Natural killer cell treated with Interleukin-12 subunit alpha and Interleukin-12 subunit beta and Interleukin-15 and Interleukin-18, amount 100 ng/mL, for 72 hours (primary cell): ENCODE results near the gene CDH13. TPM values are rescaled to one million over a fixed set of nuclear protein-coding genes. Genes with fewer than 3 reads are reported as not detected.

Source experiments
- ATAC-seq, 2 donors: fragments of 150-1000 bp; cut with Tn5 transposase in 1 of 2; sonication (Bioruptor Pico), chemical (Tn5 transposase) in 1 of 2; 2 replicates each; pipeline ENCODE4 v1.10.0; 2021
- DNase-seq: peaks from one replicate; pipeline ENCODE4 v3.0.0; 2022; ENCODE audit warnings: low spot score
- H3K27ac Mint-ChIP-seq, 2 donors: 1 replicate in 1 of 2; 2 replicates in 1 of 2; pipeline ENCODE4 v1.8.0; 2022; ENCODE audit warnings: mixed read lengths in 2 of 2, mild to moderate bottlenecking in 1 of 2, moderate library complexity in 1 of 2
- H3K27me3 Mint-ChIP-seq, 2 donors: 1 replicate in 1 of 2; 2 replicates in 1 of 2; pipeline ENCODE4 v1.8.0; 2022; ENCODE audit warnings: mixed read lengths in 2 of 2
- H3K36me3 Mint-ChIP-seq: one replicate; pipeline ENCODE4 v1.8.0; 2022; ENCODE audit warnings: mixed read lengths
- H3K4me1 Mint-ChIP-seq, 2 donors: 1 replicate in 1 of 2; 2 replicates in 1 of 2; pipeline ENCODE4 v1.8.0; 2022; ENCODE audit warnings: low read depth in 2 of 2, mixed read lengths in 2 of 2, mild to moderate bottlenecking in 1 of 2
- H3K4me3 Mint-ChIP-seq: one replicate; pipeline ENCODE4 v1.8.0; 2022; ENCODE audit warnings: mixed read lengths
- H3K9me3 Mint-ChIP-seq: 2 replicates; pipeline ENCODE4 v1.8.0; 2022; ENCODE audit warnings: mixed read lengths
- total RNA-seq, 2 donors: library from RNA; stranded (reverse); gene quantifications; one replicate each; pipeline ENCODE4 v1.2.3, GENCODE V29; 2022

The CDH13 gene
- total RNA-seq, 2 donors from 2014 or later, result not detected

GRCh38 chr16:83494459-83494858 is 867.7 kb downstream of the CDH13 start:
- Mint-ChIP-seq H3K4me3 (no peak overlapping the region), H3K36me3 (no peaks in the 10 kb centered on the region), H3K27me3 (peaks cover 2 to 23% of the 10 kb centered on the region in 2 donors), H3K9me3 (no peaks in the 10 kb centered on the region), H3K4me1 (no peaks in the 10 kb centered on the region), H3K27ac (no peak overlapping the region)
- DNase-seq, result no peak
- no peak for ATAC-seq

GRCh38 chr16:83501481-83501880 is 874.7 kb downstream of the CDH13 start:
- no peaks in the 10 kb centered on the region for H3K9me3 Mint-ChIP-seq
- no peaks in the 10 kb centered on the region for H3K4me1 Mint-ChIP-seq
- no peaks in the 10 kb centered on the region for H3K36me3 Mint-ChIP-seq
- no peak for ATAC-seq
- H3K27me3 Mint-ChIP-seq, result peaks cover 0 to 6% of the 10 kb centered on the region in 2 donors
- H3K4me3 Mint-ChIP-seq, result no peak overlapping the region
- no peak for DNase-seq
- no peak overlapping the region for H3K27ac Mint-ChIP-seq

GRCh38 chr16:83508295-83508694 is 881.5 kb downstream of the CDH13 start:
- Mint-ChIP-seq H3K4me3 (no peak overlapping the region), H3K36me3 (no peaks in the 10 kb centered on the region), H3K4me1 (no peaks in the 10 kb centered on the region), H3K27me3 (peaks cover 3 to 10% of the 10 kb centered on the region in 2 donors), H3K27ac (no peak overlapping the region), H3K9me3 (no peaks in the 10 kb centered on the region)
- no peak for DNase-seq
- no peak for ATAC-seq

GRCh38 chr16:83509316-83509715 is 882.5 kb downstream of the CDH13 start:
- no peak for DNase-seq
- Mint-ChIP-seq H3K4me3 (no peak overlapping the region), H3K4me1 (no peaks in the 10 kb centered on the region), H3K27me3 (peaks cover 3 to 10% of the 10 kb centered on the region in 2 donors), H3K27ac (no peak overlapping the region), H3K9me3 (no peaks in the 10 kb centered on the region), H3K36me3 (no peaks in the 10 kb centered on the region)
- no peak for ATAC-seq

GRCh38 chr16:83510906-83511305 is 884.1 kb downstream of the CDH13 start:
- ATAC-seq, result no peak
- no peaks in the 10 kb centered on the region for H3K9me3 Mint-ChIP-seq
- H3K36me3 Mint-ChIP-seq, result no peaks in the 10 kb centered on the region
- no peaks in the 10 kb centered on the region for H3K4me1 Mint-ChIP-seq
- no peak overlapping the region for H3K4me3 Mint-ChIP-seq
- no peak for DNase-seq
- no peak overlapping the region for H3K27ac Mint-ChIP-seq
- peaks cover 3 to 10% of the 10 kb centered on the region in 2 donors for H3K27me3 Mint-ChIP-seq

GRCh38 chr16:83513008-83513755 is 886.4 kb downstream of the CDH13 start:
- no peaks in the 10 kb centered on the region for H3K36me3 Mint-ChIP-seq
- no peak for DNase-seq
- H3K27ac Mint-ChIP-seq, result no peak overlapping the region
- peaks cover 7 to 21% of the 10 kb centered on the region in 2 donors for H3K27me3 Mint-ChIP-seq
- no peaks in the 10 kb centered on the region for H3K4me1 Mint-ChIP-seq
- no peaks in the 10 kb centered on the region for H3K9me3 Mint-ChIP-seq
- no peak for ATAC-seq
- no peak overlapping the region for H3K4me3 Mint-ChIP-seq

GRCh38 chr16:83515395-83515794 is 888.6 kb downstream of the CDH13 start:
- ATAC-seq (no peak), DNase-seq (no peak)
- H3K27ac Mint-ChIP-seq, result no peak overlapping the region
- no peaks in the 10 kb centered on the region for H3K36me3 Mint-ChIP-seq
- no peaks in the 10 kb centered on the region for H3K4me1 Mint-ChIP-seq
- peaks cover 7 to 11% of the 10 kb centered on the region in 2 donors for H3K27me3 Mint-ChIP-seq
- no peak overlapping the region for H3K4me3 Mint-ChIP-seq
- H3K9me3 Mint-ChIP-seq, result no peaks in the 10 kb centered on the region

GRCh38 chr16:83516931-83517330 is 890.2 kb downstream of the CDH13 start:
- no peaks in the 10 kb centered on the region for H3K36me3 Mint-ChIP-seq
- H3K4me1 Mint-ChIP-seq, result no peaks in the 10 kb centered on the region
- peaks cover 4 to 11% of the 10 kb centered on the region in 2 donors for H3K27me3 Mint-ChIP-seq
- DNase-seq, result no peak
- no peak for ATAC-seq
- no peak overlapping the region for H3K4me3 Mint-ChIP-seq
- H3K9me3 Mint-ChIP-seq, result no peaks in the 10 kb centered on the region
- no peak overlapping the region for H3K27ac Mint-ChIP-seq

- DNase-seq (no peak), ATAC-seq (no peak)
- Mint-ChIP-seq H3K4me3 (no peak overlapping the region), H3K4me1 (no peaks in the 10 kb centered on the region), H3K27me3 (peaks cover 4 to 11% of the 10 kb centered on the region in 2 donors), H3K9me3 (no peaks in the 10 kb centered on the region), H3K36me3 (no peaks in the 10 kb centered on the region), H3K27ac (no peak overlapping the region)
Observed at GRCh38 chr16:83517398-83517797, 890.6 kb downstream of the CDH13 start.

- Mint-ChIP-seq H3K27me3 (peaks cover 4 to 15% of the 10 kb centered on the region in 2 donors), H3K36me3 (no peaks in the 10 kb centered on the region), H3K4me3 (no peak overlapping the region), H3K27ac (no peak overlapping the region), H3K9me3 (no peaks in the 10 kb centered on the region), H3K4me1 (no peaks in the 10 kb centered on the region)
- DNase-seq (no peak), ATAC-seq (no peak)
Observed at GRCh38 chr16:83520596-83520995, 893.8 kb downstream of the CDH13 start.

GRCh38 chr16:83530293-83530692 is 903.5 kb downstream of the CDH13 start:
- Mint-ChIP-seq H3K9me3 (peaks cover 3% of the 10 kb centered on the region), H3K4me3 (no peak overlapping the region), H3K36me3 (no peaks in the 10 kb centered on the region), H3K4me1 (no peaks in the 10 kb centered on the region), H3K27me3 (peaks cover 0 to 15% of the 10 kb centered on the region in 2 donors), H3K27ac (no peak overlapping the region)
- DNase-seq (no peak), ATAC-seq (no peak)

GRCh38 chr16:83532634-83533033 is 905.9 kb downstream of the CDH13 start:
- H3K4me3 Mint-ChIP-seq, result no peak overlapping the region
- H3K4me1 Mint-ChIP-seq, result no peaks in the 10 kb centered on the region
- peaks cover 0 to 25% of the 10 kb centered on the region in 2 donors for H3K27me3 Mint-ChIP-seq
- ATAC-seq (no peak), DNase-seq (no peak)
- no peak overlapping the region for H3K27ac Mint-ChIP-seq
- no peaks in the 10 kb centered on the region for H3K36me3 Mint-ChIP-seq
- peaks cover 10% of the 10 kb centered on the region for H3K9me3 Mint-ChIP-seq

GRCh38 chr16:83533193-83533592 is 906.4 kb downstream of the CDH13 start:
- H3K4me3 Mint-ChIP-seq, result no peak overlapping the region
- ATAC-seq (no peak), DNase-seq (no peak)
- no peaks in the 10 kb centered on the region for H3K36me3 Mint-ChIP-seq
- no peaks in the 10 kb centered on the region for H3K4me1 Mint-ChIP-seq
- H3K27me3 Mint-ChIP-seq, result peaks cover 0 to 25% of the 10 kb centered on the region in 2 donors
- H3K9me3 Mint-ChIP-seq, result peaks cover 10% of the 10 kb centered on the region
- H3K27ac Mint-ChIP-seq, result no peak overlapping the region

- Mint-ChIP-seq H3K36me3 (no peaks in the 10 kb centered on the region), H3K27me3 (peaks cover 0 to 21% of the 10 kb centered on the region in 2 donors), H3K4me3 (no peak overlapping the region), H3K4me1 (no peaks in the 10 kb centered on the region), H3K9me3 (peaks cover 10% of the 10 kb centered on the region), H3K27ac (no peak overlapping the region)
- DNase-seq (no peak), ATAC-seq (no peak)
Observed at GRCh38 chr16:83538707-83539106, 911.9 kb downstream of the CDH13 start.
